ENCODE measurements around the gene MICAL3.

GRCh38 chr22:17860220-17860965 is 164.0 kb downstream of the MICAL3 start:
- TF ChIP-seq SUZ12 (IDR thresholded peaks at IDR 0.05; ENCODE audit: extremely low read depth, insufficient read depth, insufficient read length) (no peak), ZNF274 (IDR thresholded peaks at IDR 0.05; ENCODE audit: low read depth, low read length) (no peak)

Data from NT2/D1 (cell line).